ENCODE data around the gene SYNGR3.
A peak's percentile ranks its signal among the peaks of the same experiment; 100 is the strongest.
"Not testable (repeated sequence)": the region's sequence is repeated elsewhere in the genome, so short reads cannot be mapped to it uniquely, and the experiment has no call there.

SYNGR3 gene

GRCh38 chr16:1989209-1990100, at the start of gene SYNGR3:
TSS of gene SYNGR3 (plus strand) at chr16:1989970. CDS start at chr16:1990103, 133 bp downstream.
- DNase-seq (ENCODE audit: low read depth in 2 of 2) = no peak

- no peak for DNase-seq (ENCODE audit: low read depth in 2 of 2)
Observed at GRCh38 chr16:1940273-1941161, 49.3 kb upstream of the SYNGR3 start.

GRCh38 chr16:1941162-1942046, 48.4 kb upstream of the SYNGR3 start:
- no peak for DNase-seq (ENCODE audit: low read depth in 2 of 2)

GRCh38 chr16:1942047-1942809, 47.5 kb upstream of the SYNGR3 start:
- DNase-seq (ENCODE audit: low read depth in 2 of 2) = no peak

GRCh38 chr16:1942810-1943726, 46.7 kb upstream of the SYNGR3 start, which contains the start of gene MSRB1:
TSS of gene MSRB1 (minus strand) at chr16:1943199. CDS start at chr16:1943156, 43 bp downstream.
- peak; percentile 96 to 97 for DNase-seq (ENCODE audit: low read depth in 2 of 2)

- no peak for DNase-seq (ENCODE audit: low read depth in 2 of 2)
Observed at GRCh38 chr16:1944612-1945199, 45.1 kb upstream of the SYNGR3 start.

- DNase-seq (ENCODE audit: low read depth in 2 of 2) = no peak
Observed at GRCh38 chr16:1945559-1946391, 44.0 kb upstream of the SYNGR3 start.

- no peak for DNase-seq (ENCODE audit: low read depth in 2 of 2)
Observed at GRCh38 chr16:1946495-1947368, 43.0 kb upstream of the SYNGR3 start.

- no peak for DNase-seq (ENCODE audit: low read depth in 2 of 2)
Observed at GRCh38 chr16:1947369-1947670, 42.5 kb upstream of the SYNGR3 start.

GRCh38 chr16:1949507-1949906, 40.3 kb upstream of the SYNGR3 start:
- DNase-seq (ENCODE audit: low read depth in 2 of 2) = no peak

- no peak for DNase-seq (ENCODE audit: low read depth in 2 of 2)
Observed at GRCh38 chr16:1950047-1950446, 39.7 kb upstream of the SYNGR3 start.

- no peak for DNase-seq (ENCODE audit: low read depth in 2 of 2)
Observed at GRCh38 chr16:1950559-1950958, 39.2 kb upstream of the SYNGR3 start.

GRCh38 chr16:1953734-1954133, 36.0 kb upstream of the SYNGR3 start:
- DNase-seq (ENCODE audit: low read depth in 2 of 2) = no peak

- DNase-seq (ENCODE audit: low read depth in 2 of 2) = not testable (repeated sequence)
Observed at GRCh38 chr16:1957434-1958142, 32.2 kb upstream of the SYNGR3 start.

- DNase-seq (ENCODE audit: low read depth in 2 of 2) = not testable (repeated sequence)
Observed at GRCh38 chr16:1958143-1958491, 31.7 kb upstream of the SYNGR3 start.

- DNase-seq (ENCODE audit: low read depth in 2 of 2) = no peak
Observed at GRCh38 chr16:1958715-1959268, 31.0 kb upstream of the SYNGR3 start.

Data from stimulated activated CD8-positive, alpha-beta memory T cell treated with anti-CD3 and anti-CD28 coated beads, Interleukin-15, amount 100 ng/mL, for 4 hours (primary cell).